PC-9 (cell line): ENCODE measurements around the gene OBSCN.

Experiments
- EZH2 ChIP-seq: fragments of 200-600 bp; sonication (generic); IDR thresholded peaks from 2 replicates; pipeline ENCODE4 v1.8.0; 2017; ENCODE audit warnings: antibody characterized with exemption, low read depth
- TF ChIP-seq, protein P1 (sequence below): fragments of 200-600 bp; sonication (generic); conservative IDR thresholded peaks from 2 replicates; pipeline ENCODE4 v1.6.1; 2017; ENCODE audit warnings: mixed run types, antibody characterized with exemption, mild to moderate bottlenecking, moderate library complexity

DNA sequence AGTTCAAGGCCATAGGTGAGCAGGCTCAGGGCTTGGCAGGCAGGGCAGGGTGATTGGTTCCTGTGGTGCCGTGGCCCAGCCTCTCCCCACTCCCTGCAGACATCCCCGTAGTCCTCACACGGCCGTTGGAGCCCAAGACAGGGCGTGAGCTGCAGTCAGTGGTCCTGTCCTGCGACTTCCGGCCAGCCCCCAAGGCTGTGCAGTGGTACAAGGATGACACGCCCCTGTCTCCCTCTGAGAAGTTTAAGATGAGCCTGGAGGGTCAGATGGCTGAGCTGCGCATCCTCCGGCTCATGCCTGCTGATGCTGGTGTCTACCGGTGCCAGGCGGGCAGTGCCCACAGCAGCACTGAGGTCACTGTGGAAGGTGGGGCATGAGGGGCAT is 71.9 kb downstream of the OBSCN start:
- TF ChIP-seq, protein P1, sequence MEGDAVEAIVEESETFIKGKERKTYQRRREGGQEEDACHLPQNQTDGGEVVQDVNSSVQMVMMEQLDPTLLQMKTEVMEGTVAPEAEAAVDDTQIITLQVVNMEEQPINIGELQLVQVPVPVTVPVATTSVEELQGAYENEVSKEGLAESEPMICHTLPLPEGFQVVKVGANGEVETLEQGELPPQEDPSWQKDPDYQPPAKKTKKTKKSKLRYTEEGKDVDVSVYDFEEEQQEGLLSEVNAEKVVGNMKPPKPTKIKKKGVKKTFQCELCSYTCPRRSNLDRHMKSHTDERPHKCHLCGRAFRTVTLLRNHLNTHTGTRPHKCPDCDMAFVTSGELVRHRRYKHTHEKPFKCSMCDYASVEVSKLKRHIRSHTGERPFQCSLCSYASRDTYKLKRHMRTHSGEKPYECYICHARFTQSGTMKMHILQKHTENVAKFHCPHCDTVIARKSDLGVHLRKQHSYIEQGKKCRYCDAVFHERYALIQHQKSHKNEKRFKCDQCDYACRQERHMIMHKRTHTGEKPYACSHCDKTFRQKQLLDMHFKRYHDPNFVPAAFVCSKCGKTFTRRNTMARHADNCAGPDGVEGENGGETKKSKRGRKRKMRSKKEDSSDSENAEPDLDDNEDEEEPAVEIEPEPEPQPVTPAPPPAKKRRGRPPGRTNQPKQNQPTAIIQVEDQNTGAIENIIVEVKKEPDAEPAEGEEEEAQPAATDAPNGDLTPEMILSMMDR, result no peak
- no peak for TF ChIP-seq EZH2
